Fibroblast of skin of left quadriceps (primary cell): ENCODE measurements around the gene CCDC107.

Experiments used
- DNase-seq, 2 experiments: peaks; one replicate each; pipeline ENCODE4 v3.0.0-alpha.2; 2013; ENCODE audit warnings: low read depth in 2 of 2

CCDC107 gene

GRCh38 chr9:35682520-35683315, 24.6 kb downstream of the CCDC107 start:
- DNase-seq = no peak

DNA sequence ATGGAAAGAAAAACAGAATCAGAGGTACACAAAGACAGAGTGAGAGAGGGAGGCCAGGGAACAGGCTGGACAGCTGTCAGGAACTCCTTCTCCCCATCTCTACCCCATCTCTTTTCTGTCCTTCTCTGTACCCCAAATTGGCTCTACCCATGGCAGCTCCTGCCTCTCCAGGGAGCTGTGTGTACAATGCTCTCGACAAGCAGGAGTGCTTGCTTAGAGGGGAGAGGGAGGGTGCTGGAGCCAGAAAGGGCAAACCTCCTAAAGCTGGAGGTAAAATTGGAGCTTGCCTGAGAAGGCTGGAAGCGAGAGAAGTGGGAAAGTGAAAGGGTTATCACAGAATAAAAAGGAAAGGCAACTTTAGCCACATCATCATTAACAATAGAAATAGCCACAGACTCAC, 25.2 kb downstream of the CCDC107 start:
- no peak for DNase-seq

DNA sequence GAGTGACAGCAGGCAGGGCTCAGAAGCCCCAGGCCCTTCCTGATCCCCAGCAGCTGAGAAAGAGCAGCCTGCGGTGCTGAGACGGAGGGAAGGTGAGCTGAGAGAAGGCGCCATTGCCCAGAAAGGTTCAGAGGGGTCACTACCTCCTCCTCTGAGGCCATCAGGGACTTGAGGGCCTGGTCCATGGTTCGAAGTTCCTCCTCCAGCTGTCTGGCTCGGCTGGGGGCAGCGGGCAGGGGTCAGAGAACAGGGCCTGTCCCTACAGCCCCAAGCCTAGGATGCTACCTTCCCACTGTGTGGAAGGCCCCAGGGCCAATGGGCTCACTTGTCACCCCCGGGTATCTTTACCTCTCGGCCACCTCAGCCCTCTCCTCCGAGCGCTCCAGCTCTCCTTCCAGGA, 26.8 kb downstream of the CCDC107 start:
- no peak for DNase-seq

DNA sequence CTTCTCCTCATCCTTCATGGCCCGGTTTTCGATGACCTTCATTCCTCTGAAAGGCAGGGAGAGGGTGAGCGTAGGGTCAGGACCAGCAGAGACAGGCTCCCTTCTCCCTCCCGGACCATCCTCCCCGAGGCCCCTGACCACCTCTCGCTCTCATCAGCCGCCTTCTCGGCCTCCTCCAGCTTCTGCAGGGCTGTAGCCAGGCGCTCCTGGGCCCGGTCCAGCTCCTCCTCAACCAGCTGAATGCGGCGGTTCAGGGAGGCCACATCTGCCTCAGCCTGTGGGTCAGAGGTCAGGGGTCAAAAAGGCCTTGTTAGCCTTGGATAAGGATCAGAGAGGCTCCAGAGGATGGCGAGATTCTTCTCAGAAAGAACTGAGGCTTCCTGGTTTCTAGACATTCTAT, 27.4 kb downstream of the CCDC107 start:
- DNase-seq = no peak

GRCh38 chr9:35686222-35687203, 28.4 kb downstream of the CCDC107 start:
- DNase-seq = no peak

GRCh38 chr9:35687306-35687705, 29.2 kb downstream of the CCDC107 start:
- DNase-seq = no peak

DNA sequence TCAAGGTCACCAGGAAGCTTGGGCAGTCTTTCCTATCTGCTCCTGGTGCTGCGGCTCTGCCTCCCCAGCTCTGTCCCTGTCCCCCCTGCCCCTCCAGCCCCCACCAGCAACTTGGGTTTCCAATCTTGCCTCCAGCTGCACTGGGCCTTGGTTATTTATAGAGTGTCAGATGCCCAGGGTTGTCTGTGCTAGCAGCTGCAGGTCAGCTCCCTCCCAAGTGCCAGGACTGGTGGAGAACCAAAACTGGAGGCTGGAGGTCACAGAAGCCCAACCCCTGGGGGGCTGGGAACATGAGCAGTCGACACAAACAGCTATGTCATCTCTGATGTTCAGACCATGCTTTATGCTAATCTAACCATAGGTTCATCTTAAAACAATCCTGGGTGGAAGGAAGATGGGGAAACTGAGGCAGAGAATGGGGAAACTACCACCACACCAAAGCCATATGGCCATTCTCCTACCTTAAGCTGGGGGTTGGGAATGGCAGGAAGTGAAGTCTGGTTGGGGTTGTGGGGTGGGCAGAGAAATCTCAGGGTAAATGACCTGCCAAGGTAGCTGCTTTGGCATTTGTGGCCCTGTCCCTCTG, 30.0 kb downstream of the CCDC107 start:
- DNase-seq = no peak

DNA sequence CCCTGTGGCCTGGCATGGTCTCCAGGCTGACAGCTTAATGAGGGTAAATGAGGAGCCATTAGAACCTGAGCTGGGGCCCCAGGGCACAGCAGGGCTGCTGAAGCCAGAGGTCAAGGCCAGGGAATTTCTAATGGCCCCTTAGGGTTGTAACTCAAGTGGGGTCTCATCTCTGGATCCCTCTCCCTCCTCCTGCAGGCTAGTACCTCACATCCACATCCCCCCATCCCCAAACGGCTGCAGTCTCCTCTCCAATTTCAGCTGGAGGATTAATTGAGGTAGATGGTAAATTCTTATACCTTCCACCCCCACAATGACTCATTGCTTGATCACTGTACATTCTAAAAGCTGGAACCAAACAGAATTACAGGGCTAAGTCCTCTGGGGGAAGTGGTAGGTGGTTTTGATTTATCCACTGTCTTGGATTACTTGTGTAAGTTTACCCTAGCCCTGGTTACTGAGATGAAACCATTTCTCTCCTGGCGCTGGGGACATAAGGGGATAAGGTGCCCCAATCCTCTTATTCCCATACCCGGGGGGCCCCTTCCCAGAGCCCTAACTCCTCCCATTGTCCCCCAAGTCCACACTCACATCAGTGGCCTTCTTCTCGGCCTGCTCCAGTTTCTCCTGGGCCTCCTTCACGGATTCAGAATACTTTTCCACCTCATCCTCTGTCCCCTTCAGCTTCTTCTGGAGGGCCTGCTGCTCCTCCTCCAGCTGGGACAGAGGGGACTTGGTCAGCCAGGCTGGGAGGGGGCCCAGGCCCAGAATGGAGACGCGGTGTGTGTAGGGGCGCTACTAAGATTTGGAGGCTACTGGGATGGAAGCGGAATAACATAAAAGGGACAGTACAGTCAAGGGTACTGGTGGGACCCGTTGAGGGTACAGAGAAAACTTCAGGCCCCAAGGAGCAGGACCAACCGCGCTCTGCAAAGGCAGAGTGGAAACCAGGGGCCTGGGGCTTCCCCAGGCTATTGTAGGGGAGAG, 30.8 kb downstream of the CCDC107 start:
- peak; percentile 71 to 75 for DNase-seq

DNA sequence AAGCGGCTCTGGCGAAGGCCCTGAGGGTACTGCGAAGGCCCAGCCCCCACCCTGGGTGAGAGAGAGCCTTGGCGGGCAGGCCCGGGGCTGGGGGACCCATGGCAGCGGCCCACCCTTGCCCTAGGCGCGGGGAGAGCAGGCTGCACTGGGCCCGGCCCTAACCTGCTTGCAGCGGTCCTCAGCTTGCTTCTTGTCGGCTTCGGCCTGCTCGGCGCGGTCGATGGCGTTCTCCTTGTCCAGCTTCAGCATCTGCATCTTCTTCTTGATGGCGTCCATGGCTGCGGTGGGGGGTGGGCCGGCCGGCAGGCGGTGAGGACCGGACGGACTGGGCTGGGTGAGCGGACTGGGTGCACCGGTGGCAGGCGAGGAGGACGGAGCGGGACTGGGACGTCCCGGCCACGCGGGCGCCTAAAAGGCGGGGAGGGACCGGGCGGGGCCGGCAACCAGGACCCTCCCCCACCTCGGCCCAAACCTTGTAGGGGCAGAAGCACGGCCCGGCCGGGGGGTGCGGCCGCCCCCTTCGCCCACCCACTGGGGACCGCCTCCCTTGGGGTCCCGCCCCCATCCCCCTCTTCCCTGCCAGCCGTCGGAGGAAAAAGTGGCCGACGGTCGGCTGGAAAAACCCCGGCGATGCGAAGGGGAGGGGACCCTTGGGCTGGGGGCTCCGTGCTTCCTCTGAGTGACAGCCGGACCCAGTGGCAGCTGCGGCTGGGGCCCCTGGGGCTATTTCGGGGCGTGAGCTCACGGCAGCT, 31.6 kb downstream of the CCDC107 start, which contains the start of gene TPM2:
Gene TPM2 (minus strand): TSS at position 384 of the 752 bp plus-strand sequence. CDS start 108 bp downstream, at position 276.
- DNase-seq = peak; percentile 86

- DNase-seq = no peak
Observed at GRCh38 chr9:35690294-35690613, 32.2 kb downstream of the CCDC107 start.

DNA sequence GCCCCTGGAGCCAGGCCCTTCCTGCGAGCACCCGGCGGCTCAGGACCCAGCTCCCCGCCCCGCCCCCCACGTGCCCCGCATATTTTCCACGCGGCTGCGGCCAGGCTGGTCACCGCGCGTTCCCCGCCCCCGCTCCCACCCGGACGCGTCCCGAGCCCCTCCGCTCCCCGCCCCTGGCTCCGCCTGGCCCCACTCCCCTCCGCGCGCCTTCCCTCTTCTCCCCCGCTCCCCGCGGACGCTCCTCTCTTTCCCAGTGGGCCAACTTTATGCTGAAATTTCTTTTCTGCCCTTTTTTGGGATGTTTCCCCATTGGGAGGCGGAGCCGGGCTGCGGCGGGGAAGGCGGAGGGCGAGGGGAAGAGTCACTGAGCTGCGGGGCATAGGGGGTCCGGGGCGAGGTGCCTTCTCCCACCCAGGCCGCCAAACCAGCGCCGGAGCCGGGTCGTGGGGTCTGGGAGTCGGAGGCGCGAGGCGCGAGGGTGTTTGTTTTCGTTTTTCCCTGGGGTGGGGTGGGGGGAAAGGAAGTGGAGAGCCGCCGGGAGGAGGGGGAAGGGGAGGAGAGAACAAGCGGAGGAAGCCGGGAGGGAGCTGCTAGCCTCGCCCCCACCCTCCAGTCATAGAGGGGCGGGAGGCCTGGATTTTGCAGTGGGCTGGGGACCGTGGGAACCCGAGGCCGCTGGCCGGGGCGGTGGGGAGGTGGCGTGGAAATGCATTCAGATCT, 32.7 kb downstream of the CCDC107 start:
- DNase-seq = peak; percentile 85 to 86

DNA sequence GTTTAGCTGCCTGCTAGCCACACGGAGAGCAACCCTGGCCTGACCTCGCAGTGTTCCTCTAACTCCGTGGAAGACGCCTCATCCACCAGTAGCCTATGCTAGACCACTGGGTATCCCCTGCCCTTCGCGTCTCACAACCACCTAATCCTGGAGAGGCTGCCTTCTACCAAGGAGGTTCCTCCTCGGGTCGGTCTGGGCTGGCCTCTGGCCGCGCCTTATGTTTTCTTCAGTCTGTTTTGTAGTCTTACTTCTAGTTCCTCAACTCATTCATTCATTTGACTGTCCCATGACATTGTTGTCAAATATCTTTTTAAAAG, 33.2 kb downstream of the CCDC107 start:
- DNase-seq = no peak

GRCh38 chr9:35691757-35692301, 33.7 kb downstream of the CCDC107 start:
- no peak for DNase-seq

DNA sequence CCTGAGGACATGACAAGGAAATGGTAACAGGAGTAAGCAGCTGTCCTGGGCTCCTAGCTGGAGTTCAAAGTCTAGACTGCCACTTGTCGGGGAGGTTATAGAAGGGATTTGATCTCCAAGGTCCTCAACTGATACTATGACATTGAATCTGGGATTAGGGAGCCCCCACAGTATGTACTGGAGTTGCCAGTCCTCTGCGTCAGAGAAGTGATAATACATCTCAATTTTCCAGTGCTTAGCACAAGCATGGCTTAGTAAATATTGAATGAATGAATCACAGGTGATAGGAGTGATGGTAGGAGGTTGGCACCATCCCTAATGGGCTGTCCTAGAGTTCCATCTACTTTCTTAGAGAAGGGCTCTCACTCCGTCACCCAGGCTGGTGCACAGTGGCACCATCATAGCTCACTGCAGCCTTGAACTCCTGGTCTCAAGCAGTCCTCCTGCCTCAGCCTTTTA, 37.9 kb downstream of the CCDC107 start:
- no peak for DNase-seq

GRCh38 chr9:35696520-35697215, 38.6 kb downstream of the CCDC107 start:
- no peak for DNase-seq

DNA sequence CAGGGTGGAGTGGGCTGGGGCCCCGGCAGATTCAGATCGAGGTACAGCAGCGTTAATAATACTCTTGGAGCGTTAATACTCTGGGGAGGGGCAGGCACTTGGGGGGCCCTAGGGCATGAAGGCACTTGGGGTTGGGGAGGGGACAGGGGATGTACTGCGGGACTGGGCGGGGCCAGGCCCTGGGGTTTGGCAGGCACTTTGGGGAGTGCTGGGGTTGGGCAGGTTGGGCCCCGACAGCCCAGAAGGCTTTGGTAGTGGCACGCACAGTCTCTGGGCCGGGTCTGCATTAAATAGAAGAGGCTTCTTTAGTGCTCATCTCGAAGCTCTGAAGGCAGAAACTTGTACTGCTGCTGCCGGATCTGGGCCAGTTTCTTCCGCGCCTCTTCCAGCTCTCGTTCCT, 39.4 kb downstream of the CCDC107 start:
- DNase-seq = no peak

DNA sequence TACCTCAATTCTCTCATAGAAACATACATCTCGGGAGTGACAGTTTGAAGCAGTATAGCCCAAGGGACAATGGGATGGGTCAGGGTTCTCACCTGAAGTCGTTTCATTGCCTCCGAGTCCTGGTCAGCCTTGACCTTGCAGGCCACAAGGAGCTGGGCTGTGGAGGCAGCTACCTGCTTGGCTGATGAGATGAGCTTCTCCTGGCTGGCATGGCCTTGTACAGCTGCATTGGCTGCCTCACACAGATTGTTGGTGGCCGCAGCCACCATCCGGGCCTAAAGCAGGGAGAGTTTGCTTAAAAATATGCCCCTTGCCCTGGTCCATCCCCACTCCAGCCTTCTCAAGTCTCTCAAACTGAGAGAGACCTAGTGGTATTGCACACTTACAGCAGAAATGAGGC, 40.1 kb downstream of the CCDC107 start:
- no peak for DNase-seq

GRCh38 chr9:35700031-35700430, 41.9 kb downstream of the CCDC107 start:
- DNase-seq = no peak

DNA sequence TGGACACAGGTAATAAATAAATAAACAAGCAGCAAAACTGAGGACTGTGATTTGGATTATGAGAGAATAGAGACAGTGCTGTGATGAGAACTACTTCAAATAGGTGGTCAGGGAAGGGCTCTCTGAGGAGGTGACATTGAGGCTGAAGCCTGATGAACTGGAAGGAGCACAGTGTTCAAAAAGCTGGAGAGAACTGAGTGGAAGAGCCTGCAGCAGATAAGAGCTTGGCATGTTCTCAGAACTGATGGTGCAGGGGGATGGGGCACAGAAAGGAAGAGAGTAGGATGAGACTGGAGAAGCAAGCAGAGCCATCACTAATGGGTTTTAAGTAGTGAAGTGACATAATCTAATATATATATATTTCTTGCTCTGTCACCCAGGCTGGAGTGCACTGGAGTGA, 42.9 kb downstream of the CCDC107 start:
- DNase-seq = no peak
